ENCODE measurements around the gene RABL2A. TPM values are rescaled to one million over a fixed set of nuclear protein-coding genes. Genes with fewer than 3 reads are reported as not detected.
A peak's percentile ranks its signal among the peaks of the same experiment; 100 is the strongest.
"Not testable (repeated sequence)": the region's sequence is repeated elsewhere in the genome, so short reads cannot be mapped to it uniquely, and the experiment has no call there.

The RABL2A gene
- 5.5 and 19.3 TPM in 2 replicates for total RNA-seq (2014; rRNA removed; shearing (Covaris generic); ENCODE audit: low replicate concordance)

- in situ Hi-C loops (cut with HindIII; ENCODE audit: low pct_unique_long_range_greater_than_20kb, low sequenced_read_pairs) = not testable (repeated sequence)
- peak; percentile 87 for DNase-seq (ENCODE audit: low read depth)
Observed at GRCh38 chr2:113626616-113627330, at the start of gene RABL2A. RABL2A (plus strand) TSS chr2:113627266; CDS start chr2:113628607, 1,341 bp downstream.

DNA sequence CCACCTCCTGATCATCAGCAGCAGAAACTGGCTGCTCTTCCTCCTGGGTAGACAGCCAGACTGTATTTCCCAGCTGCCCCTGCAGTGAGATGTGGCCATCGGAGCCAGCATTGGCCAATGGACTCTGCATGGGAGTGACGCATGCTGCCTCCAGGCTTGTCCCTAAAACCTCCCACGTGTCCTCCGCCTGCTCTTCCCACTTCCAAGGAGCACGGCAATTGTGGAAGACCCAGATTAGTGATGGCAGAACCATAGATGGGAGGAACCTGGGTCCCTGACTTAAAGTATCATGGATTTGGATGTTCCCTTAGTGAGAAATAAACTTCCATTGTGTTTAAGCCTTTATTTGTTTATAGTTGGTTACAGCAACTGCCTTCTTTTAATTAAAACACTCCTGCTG, 48.6 kb upstream of the RABL2A start:
- in situ Hi-C loops (cut with HindIII; ENCODE audit: low pct_unique_long_range_greater_than_20kb, low sequenced_read_pairs) = not testable (repeated sequence)

GRCh38 chr2:113582473-113582872, 44.6 kb upstream of the RABL2A start:
- in situ Hi-C loops (cut with HindIII; ENCODE audit: low pct_unique_long_range_greater_than_20kb, low sequenced_read_pairs); DNase-seq (ENCODE audit: low read depth): not testable (repeated sequence)

More for the DNA sequence above, 48.6 kb upstream of the RABL2A start:
- DNase-seq (ENCODE audit: low read depth) = not testable (repeated sequence)

GRCh38 chr2:113583521-113584225, 43.4 kb upstream of the RABL2A start:
- in situ Hi-C loops (cut with HindIII; ENCODE audit: low pct_unique_long_range_greater_than_20kb, low sequenced_read_pairs) = not testable (repeated sequence)
- DNase-seq (ENCODE audit: low read depth) = peak; percentile 57

DNA sequence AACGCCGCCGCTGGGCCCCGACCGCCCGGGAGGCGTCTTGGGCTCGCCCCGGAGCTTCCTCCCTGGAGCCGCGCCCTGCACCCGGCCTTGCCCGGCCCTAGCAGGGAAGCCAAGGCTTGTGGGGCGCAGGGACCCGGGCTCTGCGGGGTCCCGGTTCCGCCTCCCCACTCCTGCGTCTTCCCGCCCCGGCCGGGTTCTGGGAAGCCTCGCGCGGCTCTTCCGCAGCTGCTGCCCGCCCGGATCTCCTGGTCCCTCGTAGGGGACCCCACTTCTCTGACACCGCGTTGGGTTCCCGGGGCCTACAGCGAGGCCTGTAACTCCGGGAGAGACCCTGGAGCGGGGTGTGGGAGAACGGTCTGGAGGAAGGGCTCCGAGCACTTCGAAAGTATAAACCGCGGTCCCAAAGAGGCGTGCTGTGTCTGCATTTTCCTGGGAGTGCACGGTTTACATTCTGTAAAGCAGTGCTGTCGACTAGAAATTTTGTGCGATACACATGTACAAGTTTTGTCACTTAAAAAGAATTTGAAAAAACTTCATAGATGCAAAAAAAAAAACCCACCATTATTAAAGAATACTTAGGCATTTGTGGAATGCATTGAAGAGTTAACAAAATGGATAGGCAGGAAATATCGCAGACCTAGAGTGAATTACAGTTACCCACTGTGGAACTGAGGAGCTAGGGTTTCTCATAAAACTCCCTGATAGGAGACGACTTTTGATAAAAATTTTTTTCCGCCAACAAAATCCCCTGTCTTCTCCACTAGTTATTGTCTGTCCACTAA, 42.6 kb upstream of the RABL2A start:
- in situ Hi-C loops (cut with HindIII; ENCODE audit: low pct_unique_long_range_greater_than_20kb, low sequenced_read_pairs); DNase-seq (ENCODE audit: low read depth): not testable (repeated sequence)

- DNase-seq (ENCODE audit: low read depth) = peak; percentile 28
- in situ Hi-C loops (cut with HindIII; ENCODE audit: low pct_unique_long_range_greater_than_20kb, low sequenced_read_pairs) = not testable (repeated sequence)
Observed at GRCh38 chr2:113587201-113587600, 39.9 kb upstream of the RABL2A start.

DNA sequence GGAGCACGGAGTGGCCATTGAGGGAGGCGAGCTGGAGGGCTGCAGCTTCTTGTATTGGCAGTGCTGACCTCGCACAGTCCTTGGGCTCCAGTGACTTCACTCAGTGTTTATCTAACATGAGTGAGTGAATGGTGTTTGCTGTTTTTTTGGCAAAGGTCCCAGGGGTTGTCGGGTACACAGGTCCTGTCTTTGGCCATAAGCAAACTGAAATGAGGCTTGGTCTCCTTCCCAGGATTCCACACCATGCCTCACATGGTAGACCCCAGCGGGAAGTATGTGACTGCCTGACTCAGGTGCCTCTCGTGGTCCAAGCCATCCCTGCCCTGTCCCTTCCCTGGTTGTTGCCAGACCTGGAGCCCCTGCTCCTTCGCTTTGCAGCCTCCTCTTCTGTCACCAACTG, 37.5 kb upstream of the RABL2A start:
- DNase-seq (ENCODE audit: low read depth); in situ Hi-C loops (cut with HindIII; ENCODE audit: low pct_unique_long_range_greater_than_20kb, low sequenced_read_pairs): not testable (repeated sequence)

DNA sequence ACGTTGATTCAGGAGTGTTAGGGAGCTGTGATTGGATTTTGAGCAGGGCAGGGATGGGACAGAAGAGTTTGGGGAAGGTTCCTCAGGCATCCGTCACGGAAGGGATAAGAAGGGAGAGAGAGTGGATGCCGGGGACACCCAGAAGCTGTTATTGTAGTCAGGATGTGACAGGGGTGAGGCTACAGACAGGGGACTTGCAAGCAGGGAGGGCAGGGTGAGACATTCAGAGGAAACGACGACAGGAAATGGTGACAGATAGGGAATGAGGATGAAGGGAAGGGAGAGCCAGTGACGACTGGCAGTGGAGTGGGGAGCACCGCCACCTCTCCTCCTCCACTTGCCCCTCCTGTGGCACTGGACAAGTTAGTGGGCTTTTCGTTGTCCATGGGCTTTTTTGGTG, 35.1 kb upstream of the RABL2A start:
- in situ Hi-C loops (cut with HindIII; ENCODE audit: low pct_unique_long_range_greater_than_20kb, low sequenced_read_pairs); DNase-seq (ENCODE audit: low read depth): not testable (repeated sequence)

GRCh38 chr2:113593280-113593679, 33.8 kb upstream of the RABL2A start:
- DNase-seq (ENCODE audit: low read depth); in situ Hi-C loops (cut with HindIII; ENCODE audit: low pct_unique_long_range_greater_than_20kb, low sequenced_read_pairs): not testable (repeated sequence)

DNA sequence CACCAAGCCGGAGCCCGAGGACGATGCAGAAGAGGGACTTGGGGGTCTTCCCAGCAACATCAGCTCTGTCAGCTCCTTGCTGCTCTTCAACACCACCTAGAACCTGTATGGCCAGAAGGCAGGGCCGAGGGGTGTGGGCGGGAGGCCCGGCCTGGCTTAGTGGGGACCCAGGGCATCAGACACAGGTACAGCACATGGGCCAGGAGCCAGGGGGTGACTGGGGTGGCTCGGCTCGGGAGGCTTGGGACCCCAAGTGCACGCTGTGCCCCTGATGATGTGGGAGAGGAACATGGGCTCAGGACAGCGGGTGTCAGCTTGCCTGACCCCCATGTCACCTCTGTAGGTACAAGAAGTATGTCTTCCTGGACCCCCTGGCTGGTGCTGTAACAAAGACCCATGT, 31.3 kb upstream of the RABL2A start:
- DNase-seq (ENCODE audit: low read depth); in situ Hi-C loops (cut with HindIII; ENCODE audit: low pct_unique_long_range_greater_than_20kb, low sequenced_read_pairs): not testable (repeated sequence)

DNA sequence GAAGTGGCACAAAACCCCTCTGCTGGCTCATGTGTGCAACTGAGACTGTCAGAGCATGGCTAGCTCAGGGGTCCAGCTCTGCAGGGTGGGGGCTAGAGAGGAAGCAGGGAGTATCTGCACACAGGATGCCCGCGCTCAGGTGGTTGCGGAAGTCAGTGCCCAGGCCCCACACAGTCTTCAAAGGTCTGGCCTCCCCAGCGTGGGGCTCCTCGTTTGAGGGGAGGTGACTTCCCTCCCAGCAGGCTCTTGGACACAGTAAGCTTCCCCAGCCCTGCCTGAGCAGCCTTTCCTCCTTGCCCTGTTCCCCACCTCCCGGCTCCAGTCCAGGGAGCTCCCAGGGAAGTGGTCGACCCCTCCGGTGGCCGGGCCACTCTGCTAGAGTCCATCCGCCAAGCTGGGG, 29.9 kb upstream of the RABL2A start:
- in situ Hi-C loops (cut with HindIII; ENCODE audit: low pct_unique_long_range_greater_than_20kb, low sequenced_read_pairs) = not testable (repeated sequence)

DNA sequence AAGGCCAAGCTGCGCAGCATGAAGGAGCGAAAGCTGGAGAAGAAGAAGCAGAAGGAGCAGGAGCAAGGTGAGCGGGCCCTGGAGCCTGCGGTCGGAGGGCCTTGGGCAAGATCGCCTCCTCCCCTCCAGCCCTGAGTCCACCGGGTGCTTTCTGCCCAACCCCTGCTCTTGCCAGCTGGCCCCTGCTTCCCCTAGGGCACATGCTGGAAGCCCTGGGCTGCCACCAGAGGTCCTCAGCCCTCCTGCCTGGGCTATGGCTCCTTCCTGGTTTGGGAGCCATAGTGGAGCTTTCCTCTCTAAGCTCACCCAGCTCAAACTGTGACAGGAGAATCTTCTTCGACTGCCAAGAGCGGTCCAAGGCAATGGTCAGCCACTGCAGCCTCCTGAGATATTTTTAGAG, 29.5 kb upstream of the RABL2A start:
- DNase-seq (ENCODE audit: low read depth); in situ Hi-C loops (cut with HindIII; ENCODE audit: low pct_unique_long_range_greater_than_20kb, low sequenced_read_pairs): not testable (repeated sequence)

More for the DNA sequence above, 29.9 kb upstream of the RABL2A start:
- not testable (repeated sequence) for DNase-seq (ENCODE audit: low read depth)

- DNase-seq (ENCODE audit: low read depth); in situ Hi-C loops (cut with HindIII; ENCODE audit: low pct_unique_long_range_greater_than_20kb, low sequenced_read_pairs): not testable (repeated sequence)
Observed at GRCh38 chr2:113598180-113598579, 28.9 kb upstream of the RABL2A start.

DNA sequence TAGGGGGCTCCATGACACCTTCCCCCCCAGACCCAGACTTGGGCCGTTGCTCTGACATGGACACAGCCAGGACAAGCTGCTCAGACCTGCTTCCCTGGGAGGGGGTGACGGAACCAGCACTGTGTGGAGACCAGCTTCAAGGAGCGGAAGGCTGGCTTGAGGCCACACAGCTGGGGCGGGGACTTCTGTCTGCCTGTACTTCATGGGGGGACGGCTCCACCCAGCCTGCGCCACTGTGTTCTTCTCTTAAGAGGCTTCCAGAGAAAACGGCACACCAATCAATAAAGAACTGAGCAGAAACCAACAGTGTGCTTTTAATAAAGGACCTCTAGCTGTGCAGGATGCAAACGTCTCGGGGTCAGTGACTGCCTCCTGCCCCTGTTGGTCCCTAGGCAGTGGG, 28.3 kb upstream of the RABL2A start:
- in situ Hi-C loops (cut with HindIII; ENCODE audit: low pct_unique_long_range_greater_than_20kb, low sequenced_read_pairs); DNase-seq (ENCODE audit: low read depth): not testable (repeated sequence)

DNA sequence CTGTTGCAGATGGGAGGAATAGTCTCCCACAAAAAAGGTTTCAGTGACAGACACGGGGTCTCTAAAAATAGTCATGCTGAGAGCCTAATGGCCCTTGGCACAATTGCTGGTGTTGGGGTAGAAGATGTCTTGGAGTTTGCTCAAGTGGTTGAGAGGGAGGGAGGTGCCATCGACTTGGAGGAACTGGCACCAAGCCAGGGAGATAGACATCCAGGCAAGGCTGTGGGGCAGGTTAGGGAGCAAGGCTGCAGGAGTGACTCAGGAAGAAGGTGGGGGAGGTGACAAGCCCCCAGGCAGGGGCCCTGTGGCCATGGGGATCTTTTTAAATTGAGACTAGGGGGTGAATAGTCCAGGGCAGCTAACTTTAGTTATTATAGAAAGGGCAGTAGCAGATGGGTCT, 27.9 kb upstream of the RABL2A start:
- DNase-seq (ENCODE audit: low read depth); in situ Hi-C loops (cut with HindIII; ENCODE audit: low pct_unique_long_range_greater_than_20kb, low sequenced_read_pairs): not testable (repeated sequence)

DNA sequence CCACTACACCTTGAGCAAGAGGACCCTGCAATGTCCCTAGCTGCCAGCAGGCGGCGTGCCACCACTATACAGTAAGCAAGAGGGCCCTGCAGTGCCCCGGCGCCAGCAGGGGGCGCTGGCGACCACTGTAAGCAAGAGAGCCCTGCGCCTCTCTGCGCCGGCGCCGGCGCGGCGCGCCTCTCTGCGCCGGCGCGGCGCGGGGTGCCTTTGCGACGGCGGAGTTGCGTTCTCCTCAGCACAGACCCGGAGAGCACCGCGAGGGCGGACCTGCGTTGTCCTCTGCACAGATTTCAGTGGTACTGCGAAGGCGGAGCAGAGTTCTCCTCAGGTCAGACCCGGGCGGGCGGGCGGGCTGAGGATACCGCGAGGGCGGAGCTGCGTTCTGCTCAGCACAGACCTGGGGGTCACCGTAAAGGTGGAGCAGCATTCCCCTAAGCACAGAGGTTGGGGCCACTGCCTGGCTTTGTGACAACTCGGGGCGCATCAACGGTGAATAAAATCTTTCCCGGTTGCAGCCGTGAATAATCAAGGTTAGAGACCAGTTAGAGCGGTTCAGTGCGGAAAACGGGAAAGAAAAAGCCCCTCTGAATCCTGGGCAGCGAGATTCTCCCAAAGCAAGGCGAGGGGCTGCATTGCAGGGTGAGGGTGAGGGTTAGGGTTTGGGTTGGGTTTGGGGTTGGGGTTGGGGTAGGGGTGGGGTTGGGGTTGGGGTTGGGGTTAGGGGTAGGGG, 24.9 kb upstream of the RABL2A start:
- DNase-seq (ENCODE audit: low read depth) = peak; percentile 86
- in situ Hi-C loops (cut with HindIII; ENCODE audit: low pct_unique_long_range_greater_than_20kb, low sequenced_read_pairs) = not testable (repeated sequence)

DNA sequence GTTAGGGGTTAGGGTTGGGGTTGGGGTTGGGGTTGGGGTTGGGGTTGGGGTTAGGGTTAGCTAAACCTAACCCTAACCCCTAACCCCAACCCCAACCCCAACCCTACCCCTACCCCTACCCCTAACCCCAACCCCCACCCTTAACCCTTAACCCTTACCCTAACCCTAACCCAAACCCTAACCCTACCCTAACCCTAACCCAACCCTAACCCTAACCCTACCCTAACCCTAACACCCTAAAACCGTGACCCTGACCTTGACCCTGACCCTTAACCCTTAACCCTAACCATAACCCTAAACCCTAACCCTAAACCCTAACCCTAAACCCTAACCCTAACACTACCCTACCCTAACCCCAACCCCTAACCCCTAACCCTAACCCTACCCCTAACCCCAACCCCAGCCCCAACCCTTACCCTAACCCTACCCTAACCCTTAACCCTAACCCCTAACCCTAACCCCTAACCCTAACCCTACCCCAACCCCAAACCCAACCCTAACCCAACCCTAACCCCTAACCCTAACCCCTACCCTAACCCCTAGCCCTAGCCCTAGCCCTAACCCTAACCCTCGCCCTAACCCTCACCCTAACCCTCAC, 24.1 kb upstream of the RABL2A start:
- in situ Hi-C loops (cut with HindIII; ENCODE audit: low pct_unique_long_range_greater_than_20kb, low sequenced_read_pairs) = no loop called here
- DNase-seq (ENCODE audit: low read depth) = no peak

All from Caki2 (cell line).